Spleen (tissue), 11 donors: ENCODE data around the gene TBC1D10B. TPM values are rescaled to one million over a fixed set of nuclear protein-coding genes. Genes with fewer than 3 reads are reported as not detected.
"Not testable (repeated sequence)": the region's sequence is repeated elsewhere in the genome, so short reads cannot be mapped to it uniquely, and the experiment has no call there.

Experiments used
- DNase-seq: peaks from one replicate; pipeline ENCODE4 v3.0.0-alpha.2; 2020
- H3K27ac ChIP-seq, 8 donors: fragments of 200-600 bp; sonication (generic) in 7 of 8; 1 replicate in 4 of 8; 2 replicates in 4 of 8; pipeline versions ENCODE4 v1.5.0 to v1.8.0; 2016 to 2021; ENCODE audit warnings: inconsistent platforms in 4 of 8, mild to moderate bottlenecking in 4 of 8, moderate library complexity in 1 of 8
- H3K27me3 ChIP-seq, 7 donors: fragments of 200-600 bp; sonication (generic) in 6 of 7; replicated peaks in 1 of 7; 1 replicate in 4 of 7; 2 replicates in 3 of 7; pipeline versions ENCODE4 v1.5.0 to v1.8.0; 2016 to 2021; ENCODE audit warnings: inconsistent platforms in 3 of 7, mild to moderate bottlenecking in 1 of 7
- H3K36me3 ChIP-seq, 6 donors: fragments of 200-600 bp; sonication (generic) in 5 of 6; 1 replicate in 4 of 6; 2 replicates in 2 of 6; pipeline versions ENCODE4 v1.5.0 to v1.8.0; 2016 to 2021; ENCODE audit warnings: inconsistent platforms in 2 of 6
- H3K4me1 ChIP-seq, 6 donors: fragments of 200-600 bp; sonication (generic) in 5 of 6; 1 replicate in 3 of 6; 2 replicates in 3 of 6; pipeline versions ENCODE4 v1.5.0 to v1.8.0; 2016 to 2021; ENCODE audit warnings: inconsistent platforms in 3 of 6
- H3K4me3 ChIP-seq, 8 donors: fragments of 200-600 bp; sonication (generic) in 7 of 8; 1 replicate in 4 of 8; 2 replicates in 4 of 8; pipeline versions ENCODE4 v1.5.0 to v1.8.0; 2016 to 2021; ENCODE audit warnings: inconsistent platforms in 4 of 8, mild to moderate bottlenecking in 4 of 8, moderate library complexity in 2 of 8
- H3K9me3 ChIP-seq, 8 donors: fragments of 200-600 bp; sonication (generic) in 7 of 8; 1 replicate in 4 of 8; 2 replicates in 4 of 8; pipeline versions ENCODE4 v1.5.0 to v1.8.0; 2016 to 2021; ENCODE audit warnings: inconsistent platforms in 4 of 8
- CTCF ChIP-seq, 11 experiments: fragments of 200-600 bp in 7 of 11; fragments of 450-650 bp in 4 of 11; sonication (generic) in 4 of 11; IDR thresholded peaks in 8 of 11; conservative IDR thresholded peaks in 3 of 11; 1 replicate in 7 of 11; 2 replicates in 4 of 11; pipeline versions ENCODE4 v1.4.0 to v1.8.0; 2016 to 2021; ENCODE audit warnings: antibody characterized with exemption in 11 of 11, inconsistent platforms in 4 of 11, mild to moderate bottlenecking in 1 of 11
- POLR2A ChIP-seq, 3 donors: fragments of 450-650 bp; IDR thresholded peaks; one replicate each; pipeline ENCODE4 v1.5.1; 2017; ENCODE audit warnings: antibody characterized with exemption in 3 of 3, mild to moderate bottlenecking in 1 of 3
- POLR2AphosphoS5 ChIP-seq, 3 donors: sonication (generic); formaldehyde crosslinking; IDR thresholded peaks; one replicate each; pipeline ENCODE4 v1.5.1; 2017; ENCODE audit warnings: antibody characterized with exemption in 3 of 3
- WGBS, 5 donors: extraction: QIAGEN DNeasy Blood & Tissue Kit in 3 of 5; methylation state at CpG; one replicate each; pipeline versions ENCODE4 v1.1.5 to v1.1.7; 2013 to 2018; 5-methylcytosine and 5-hydroxymethylcytosine counted together
- intact Hi-C: fragments of 100-400 bp; cut with DNase I; formaldehyde crosslinking; loops from one replicate; pipeline ENCODE4 v1.15.0; 2023; ENCODE audit warnings: low total_unique reads
- polyA plus RNA-seq, 3 donors: library from polyadenylated mRNA; stranded (reverse); fragments of 200-250 nt; gene quantifications; one replicate each; pipeline ENCODE4 v1.2.1, GENCODE V29; 2013
- total RNA-seq, 7 donors: library from RNA; depleted of rRNA in 3 of 7; stranded (reverse); fragments of >200 nt in 3 of 7; fragmentation: NEBNext Ultra II Directional in 4 of 7; extraction: Animal tissue kit (Norgen Biotek cat#: 25700) in 4 of 7; gene quantifications; one replicate each; pipeline versions ENCODE4 v1.1.0 to v1.2.1, GENCODE V29; 2016 to 2021
- donor health status: healthy with polysubstance abuse.
- donor health status: DM: no; HTN: no; CAD: no; lungs with moderate emphysema.
- donor health status: DM: no; HTN: no; CAD: no.
- donor health status: Bipolar disorder and iron deficiency.
- donor health status: healthy.
- donor health status: DM: no; HTN: no; CAD: no.
- donor health status: DM: yes; HTN: yes; CAD: no.

The TBC1D10B gene
- total and polyA plus RNA-seq, 10 donors = 17.3 to 50.4 (median 40.3) TPM

GRCh38 chr16:30397056-30397455 is 26.8 kb upstream of the TBC1D10B start:
- WGBS, 5 donors = 41 to 59% (median 54%) methylated on average over 4 of the region's 4 CpGs
- H3K4me3 ChIP-seq = peak overlapping the region in 1 of 8 donors; percentile 6
- H3K27ac ChIP-seq = no peak overlapping the region
- peaks cover 10 to 76% (median 52%) of the 10 kb centered on the region in 6 donors for H3K4me1 ChIP-seq
- no peak for DNase-seq
- no peaks in the 10 kb centered on the region for H3K27me3 ChIP-seq
- no peaks in the 10 kb centered on the region for H3K9me3 ChIP-seq
- peaks cover 0 to 20% (median 13%) of the 10 kb centered on the region in 6 donors for H3K36me3 ChIP-seq
- no peak for TF ChIP-seq CTCF (IDR thresholded peaks at IDR 0.05 in 8 of 11, conservative IDR thresholded peaks at IDR 0.05 in 3 of 11)
- no peak for TF ChIP-seq POLR2AphosphoS5 (IDR thresholded peaks at IDR 0.05)
- TF ChIP-seq POLR2A (IDR thresholded peaks at IDR 0.05) = no peak
- intact Hi-C loops = no loop called here

- peaks cover 0 to 20% (median 13%) of the 10 kb centered on the region in 6 donors for H3K36me3 ChIP-seq
- 81 to 85% (median 84%) methylated on average over 4 of the region's 4 CpGs for WGBS, 5 donors
- peaks cover 10 to 74% (median 52%) of the 10 kb centered on the region in 6 donors for H3K4me1 ChIP-seq
- H3K27ac ChIP-seq, H3K9me3 ChIP-seq, H3K27me3 ChIP-seq, intact Hi-C loops, DNase-seq: not testable (repeated sequence)
- H3K4me3 ChIP-seq = peak overlapping the region in 1 of 8 donors; percentile 6
These were observed 26.3 kb upstream of the TBC1D10B start for GRCh38 chr16:30396627-30397026.

GRCh38 chr16:30395992-30396585 is 25.8 kb upstream of the TBC1D10B start:
- Histone ChIP-seq H3K27ac (peak overlapping the region; percentile 51 to 82 (median 76)), H3K9me3 (no peaks in the 10 kb centered on the region), H3K36me3 (peaks cover 0 to 20% (median 13%) of the 10 kb centered on the region in 6 donors), H3K27me3 (no peaks in the 10 kb centered on the region), H3K4me1 (peaks cover 10 to 68% (median 48%) of the 10 kb centered on the region in 6 donors), H3K4me3 (peak overlapping the region; percentile 57 to 87 (median 82))
- no peak for TF ChIP-seq POLR2A (IDR thresholded peaks at IDR 0.05)
- TF ChIP-seq POLR2AphosphoS5 (IDR thresholded peaks at IDR 0.05) = no peak
- no peak for TF ChIP-seq CTCF (IDR thresholded peaks at IDR 0.05 in 8 of 11, conservative IDR thresholded peaks at IDR 0.05 in 3 of 11)
- no peak for DNase-seq
- WGBS, 5 donors = 19 to 24% (median 22%) methylated on average over 13 of the region's 13 CpGs
- intact Hi-C loops = no loop called here

GRCh38 chr16:30395155-30395991 is 25.1 kb upstream of the TBC1D10B start, which contains the start of gene ZNF48:
ZNF48 (plus strand) TSS chr16:30395420; CDS start chr16:30395795, 375 bp downstream.
- 0 to 1% (median 0%) methylated on average over 38 to 103 of the region's 103 CpGs for WGBS, 5 donors

More at GRCh38 chr16:30395155-30395991, 25.1 kb upstream of the TBC1D10B start, which contains the start of gene ZNF48:
- DNase-seq = peak; percentile 96
- no peaks in the 10 kb centered on the region for H3K9me3 ChIP-seq
- peak within 1 kb of the TSS; percentile 55 to 82 (median 76) for H3K27ac ChIP-seq
- TF ChIP-seq CTCF (IDR thresholded peaks at IDR 0.05 in 8 of 11, conservative IDR thresholded peaks at IDR 0.05 in 3 of 11) (peak in 6 of 11 experiments; percentile 8 to 59 (median 42)), POLR2AphosphoS5 (IDR thresholded peaks at IDR 0.05) (peak; percentile 75 to 86 (median 82)), POLR2A (IDR thresholded peaks at IDR 0.05) (no peak)
- H3K36me3 ChIP-seq = peaks cover 0 to 20% (median 13%) of the 10 kb centered on the region in 6 donors
- peak within 1 kb of the TSS; percentile 57 to 87 (median 82) for H3K4me3 ChIP-seq
- intact Hi-C loops = no loop called here
- peaks cover 10 to 61% (median 41%) of the 10 kb centered on the region in 6 donors for H3K4me1 ChIP-seq
- H3K27me3 ChIP-seq = no peaks in the 10 kb centered on the region
